Smooth muscle cell (in vitro differentiated cells): ENCODE measurements around the gene FCGR2B. TPM values are rescaled to one million over a fixed set of nuclear protein-coding genes. Genes with fewer than 3 reads are reported as not detected.
A peak's percentile ranks its signal among the peaks of the same experiment; 100 is the strongest.
"Not testable (repeated sequence)": the region's sequence is repeated elsewhere in the genome, so short reads cannot be mapped to it uniquely, and the experiment has no call there.

ENCODE experiments used
- DNase-seq: peaks from one replicate; lab custom pipeline; 2025; ENCODE audit not compliant: unreplicated experiment; lab: John Stamatoyannopoulos, UW
- H2AFZ ChIP-seq: fragments of 200-600 bp; sonication (generic); 2 replicates; pipeline ENCODE4 v1.6.0; 2016; ENCODE audit warnings: antibody characterized with exemption, low read depth, mild to moderate bottlenecking
- H3F3A ChIP-seq: fragments of 200-600 bp; sonication (generic); 2 replicates; pipeline ENCODE4 v1.6.0; 2017; ENCODE audit warnings: antibody characterized with exemption, low read depth
- H3K27ac ChIP-seq: fragments of 200-600 bp; sonication (generic); 2 replicates; pipeline ENCODE4 v1.5.1; 2016; ENCODE audit warnings: low read depth, mild to moderate bottlenecking
- H3K27me3 ChIP-seq: fragments of 200-600 bp; sonication (generic); 2 replicates; pipeline ENCODE4 v1.6.1; 2016; ENCODE audit warnings: low read depth, mild to moderate bottlenecking
- H3K36me3 ChIP-seq: fragments of 200-600 bp; sonication (generic); 2 replicates; pipeline ENCODE4 v1.5.1; 2016; ENCODE audit warnings: low read depth
- H3K4me1 ChIP-seq: fragments of 200-600 bp; sonication (generic); 2 replicates; pipeline ENCODE4 v1.5.1; 2016; ENCODE audit warnings: low read depth
- H3K4me2 ChIP-seq: fragments of 200-600 bp; sonication (generic); 2 replicates; pipeline ENCODE4 v1.6.0; 2016; ENCODE audit warnings: mild to moderate bottlenecking
- H3K4me3 ChIP-seq: fragments of 200-600 bp; sonication (generic); 2 replicates; pipeline ENCODE4 v1.5.1; 2016; ENCODE audit warnings: mild to moderate bottlenecking
- H3K79me2 ChIP-seq: fragments of 200-600 bp; sonication (generic); 2 replicates; pipeline ENCODE4 v1.6.0; 2016; ENCODE audit warnings: low read depth, mild to moderate bottlenecking
- H3K9ac ChIP-seq: fragments of 200-600 bp; sonication (generic); 2 replicates; pipeline ENCODE4 v1.6.0; 2016; ENCODE audit warnings: low read depth
- H3K9me3 ChIP-seq: fragments of 200-600 bp; sonication (generic); replicated peaks from 2 replicates; pipeline ENCODE4 v1.5.1; 2016; ENCODE audit warnings: low read depth
- H4K20me1 ChIP-seq: fragments of 200-600 bp; sonication (generic); 2 replicates; pipeline ENCODE4 v1.6.0; 2016; ENCODE audit warnings: low read depth
- CTCF ChIP-seq: fragments of 200-600 bp; sonication (generic); IDR thresholded peaks from 2 replicates; pipeline ENCODE4 v1.5.1; 2017; ENCODE audit warnings: borderline replicate concordance, mild to moderate bottlenecking, antibody characterized with exemption; ENCODE audit not compliant: insufficient read depth, poor library complexity, severe bottlenecking
- whole genome bisulfite sequencing: methylation state at CpG from one replicate; pipeline ENCODE4 v1.1.7; 2016; ENCODE audit warnings: low lambda C conversion rate; 5-methylcytosine and 5-hydroxymethylcytosine counted together
- polyA plus RNA-seq: library from polyadenylated mRNA; unstranded; fragments of >200 nt; fragmentation: Nextera tagmentation; extraction: Ambion mirVana; gene quantifications from 2 replicates; pipeline ENCODE4 v1.2.1, GENCODE V29; 2016
- total RNA-seq: library from RNA; depleted of rRNA; stranded (reverse); fragments of >200 nt; gene quantifications from 2 replicates; pipeline ENCODE4 v1.2.3, GENCODE V29; 2014

FCGR2B gene
- total and polyA plus RNA-seq, 2 experiments from 2014 or later, result not detected

GRCh38 chr1:161721738-161722343, 58.9 kb downstream of the FCGR2B start:
- no peaks in the 10 kb centered on the region for H3F3A ChIP-seq
- H3K36me3 ChIP-seq, result no peaks in the 10 kb centered on the region
- no peaks in the 10 kb centered on the region for H3K27me3 ChIP-seq
- H3K4me3 ChIP-seq, result no peak overlapping the region
- H3K27ac ChIP-seq, result no peak overlapping the region
- no peak overlapping the region for H3K9ac ChIP-seq
- TF ChIP-seq CTCF, result no peak
- 50% methylated on average over 8 of the region's 8 CpGs for WGBS
- H3K4me1 ChIP-seq, result no peaks in the 10 kb centered on the region
- H2AFZ ChIP-seq, result no peak overlapping the region
- no peak for DNase-seq
- peak overlapping the region; percentile 29 for H3K4me2 ChIP-seq
- no peaks in the 10 kb centered on the region for H3K9me3 ChIP-seq
- no peaks in the 10 kb centered on the region for H4K20me1 ChIP-seq
- H3K79me2 ChIP-seq, result no peaks in the 10 kb centered on the region

- Histone ChIP-seq H3K79me2 (no peaks in the 10 kb centered on the region), H3K27ac (no peak overlapping the region), H3K4me2 (no peak overlapping the region), H3F3A (no peaks in the 10 kb centered on the region), H2AFZ (no peak overlapping the region), H3K4me3 (no peak overlapping the region), H3K9ac (no peak overlapping the region), H4K20me1 (no peaks in the 10 kb centered on the region), H3K4me1 (no peaks in the 10 kb centered on the region), H3K36me3 (no peaks in the 10 kb centered on the region), H3K27me3 (no peaks in the 10 kb centered on the region), H3K9me3 (no peaks in the 10 kb centered on the region)
- no peak for DNase-seq
- no peak for TF ChIP-seq CTCF
- WGBS, result 77% methylated on average over 1 of the region's 1 CpG
These were observed 59.5 kb downstream of the FCGR2B start for GRCh38 chr1:161722406-161722805.

GRCh38 chr1:161723459-161724141, 60.7 kb downstream of the FCGR2B start:
- Histone ChIP-seq H3K4me3 (no peak overlapping the region), H2AFZ (no peak overlapping the region), H3K9ac (no peak overlapping the region), H3F3A (no peaks in the 10 kb centered on the region), H3K36me3 (no peaks in the 10 kb centered on the region), H3K4me1 (no peaks in the 10 kb centered on the region), H3K27me3 (no peaks in the 10 kb centered on the region), H4K20me1 (no peaks in the 10 kb centered on the region), H3K79me2 (no peaks in the 10 kb centered on the region), H3K27ac (no peak overlapping the region), H3K4me2 (no peak overlapping the region), H3K9me3 (no peaks in the 10 kb centered on the region)
- 90% methylated on average over 8 of the region's 8 CpGs for WGBS
- no peak for TF ChIP-seq CTCF
- DNase-seq, result no peak

GRCh38 chr1:161725258-161725907, 62.4 kb downstream of the FCGR2B start:
- not testable (repeated sequence) for H3K27me3 ChIP-seq, H3K4me1 ChIP-seq, DNase-seq, H4K20me1 ChIP-seq, H3K36me3 ChIP-seq, H3K9me3 ChIP-seq, H3F3A ChIP-seq, H3K9ac ChIP-seq, H3K27ac ChIP-seq, H3K79me2 ChIP-seq
- Histone ChIP-seq H3K4me3 (peak overlapping the region; percentile 77), H2AFZ (peak overlapping the region; percentile 58), H3K4me2 (peak overlapping the region; percentile 94)
- 49% methylated on average over 21 of the region's 22 CpGs for WGBS
